ENCODE measurements around the gene RAB11FIP4. TPM values are rescaled to one million over a fixed set of nuclear protein-coding genes. Genes with fewer than 3 reads are reported as not detected.
A peak's percentile ranks its signal among the peaks of the same experiment; 100 is the strongest.

The RAB11FIP4 gene
- total and polyA plus RNA-seq, 2 of the 13 experiments (the other 11 are each of a cell fraction or from before 2014, with no cell fraction given) = 28.0 to 89.3 TPM

- POLR2A ChIA-PET = interaction anchor here (0.5 to 6.8 kb wide), 2 partner anchors 11 to 16 kb away, joined by 4 to 104 read pairs; no protein-coding TSS in a partner anchor
- Histone ChIP-seq H3K27ac (ENCODE audit: extremely low read length, insufficient read depth, low read length) (peak overlapping the region; percentile 68), H3K4me3 (replicated peaks in 1 of 3; ENCODE audit: insufficient read depth in 1 of 3, low read depth in 2 of 3, low read length in 3 of 3) (peak overlapping the region in 1 of 3 experiments; percentile 30; a peak in 1 of 6 replicates), H3K9me3 (ENCODE audit: low read length) (no peaks in the 10 kb centered on the region), H3K4me1 (ENCODE audit: insufficient read depth, low read length) (peaks cover 100% of the 10 kb centered on the region), H3K27me3 (ENCODE audit: control insufficient read depth in 1 of 2, insufficient read depth in 2 of 2, low read length in 2 of 2) (no peaks in the 10 kb centered on the region; a peak in 1 of 5 replicates), H3K9ac (ENCODE audit: insufficient read depth, low read depth, low read length) (no peak overlapping the region), H3K36me3 (replicated peaks in 1 of 2; ENCODE audit: control insufficient read depth in 1 of 2, insufficient read depth in 2 of 2, low read length in 2 of 2) (no peaks in the 10 kb centered on the region), H3K4me2 (ENCODE audit: low read depth, low read length) (peak overlapping the region; percentile 34; the same call in 1 of the 2 replicates), H3K79me2 (ENCODE audit: insufficient read depth, low read length) (no peaks in the 10 kb centered on the region), H4K20me1 (ENCODE audit: insufficient read depth, low read length) (no peaks in the 10 kb centered on the region), H2AFZ (ENCODE audit: low read length) (no peak overlapping the region)
- BruUV-seq (replicated peaks) = no TSS peak
- peak; percentile 75 for DNase-seq (ENCODE audit: low spot score)
- peak; percentile 6; the same call in 1 of the 3 replicates for ATAC-seq
- WGBS (ENCODE audit: low lambda C conversion rate) = 58% methylated on average over 12 of the region's 14 CpGs
- in situ Hi-C loops (cut with HindIII; ENCODE audit: extremely low pct_ligation_motif_present, low pct_unique_long_range_greater_than_20kb) = no loop called here
- CTCF ChIA-PET (ENCODE audit: low intra/inter-chr PET ratio, low total read pairs) = no interaction called here
- no peak for FAIRE-seq
- intact Hi-C loops (cut with micrococcal nuclease; ENCODE audit: unreplicated experiment) = no loop called here
- TF ChIP-seq HNRNPLL (IDR thresholded peaks at IDR 0.05; ENCODE audit: low read depth, low read length, poor library complexity, severe bottlenecking) = peak; percentile 33
- TF ChIP-seq MAF1 (CRISPR knock-in tag; IDR thresholded peaks at IDR 0.05; ENCODE audit: borderline replicate concordance) = no peak
- peak; percentile 25; the same call in 1 of the 2 replicates for TF ChIP-seq RBFOX2 (IDR thresholded peaks at IDR 0.05; ENCODE audit: low read depth, low read length)
- TF ChIP-seq NFE2L1 (CRISPR knock-in tag; IDR thresholded peaks at IDR 0.05; ENCODE audit: borderline replicate concordance) = peak; percentile 62; the same call in 1 of the 2 replicates
- peak; percentile 51; the same call in 1 of the 2 replicates for TF ChIP-seq ZBTB7B (CRISPR knock-in tag; IDR thresholded peaks at IDR 0.05)
- TF ChIP-seq ZEB1 (IDR thresholded peaks at IDR 0.05; ENCODE audit: insufficient replicate concordance, low read depth) = peak; percentile 70
- no peak for TF ChIP-seq BCL6 (CRISPR knock-in tag; IDR thresholded peaks at IDR 0.05)
- TF ChIP-seq RFXAP (CRISPR knock-in tag; IDR thresholded peaks at IDR 0.05; ENCODE audit: borderline replicate concordance) = no peak
- TF ChIP-seq ZBTB38 (CRISPR knock-in tag; IDR thresholded peaks at IDR 0.05) = peak; percentile 97
- no peak for TF ChIP-seq MEIS1 (CRISPR knock-in tag; IDR thresholded peaks at IDR 0.05; ENCODE audit: borderline replicate concordance)
- TF ChIP-seq POGZ (CRISPR knock-in tag; IDR thresholded peaks at IDR 0.05) = peak; percentile 36; the same call in 1 of the 2 replicates
- TF ChIP-seq HNF1A (IDR thresholded peaks at IDR 0.05; ENCODE audit: low read depth) = no peak
- 0 out of 2 replicates have a peak, but pooled peaks have one; percentile 23 for TF ChIP-seq HNF1A (CRISPR knock-in tag; IDR thresholded peaks at IDR 0.05; ENCODE audit: borderline replicate concordance)
- TF ChIP-seq ZGPAT (CRISPR knock-in tag; IDR thresholded peaks at IDR 0.05) = peak; percentile 33; the same call in 1 of the 2 replicates
- TF ChIP-seq ARNTL (CRISPR knock-in tag; IDR thresholded peaks at IDR 0.05) = peak; percentile 69; the same call in 1 of the 2 replicates
- TF ChIP-seq UBTF (CRISPR knock-in tag; IDR thresholded peaks at IDR 0.05) = peak; percentile 50; the same call in 1 of the 2 replicates
- TF ChIP-seq EHMT2 (IDR thresholded peaks at IDR 0.05; ENCODE audit: borderline replicate concordance, low read depth, low read length) = no peak
Observed at GRCh38 chr17:31472137-31472536, 80.7 kb downstream of the RAB11FIP4 start.

Measured in HepG2 (cell line).